ENCODE measurements around the gene FOSB. TPM values are rescaled to one million over a fixed set of nuclear protein-coding genes. Genes with fewer than 3 reads are reported as not detected.

Gene FOSB
- total RNA-seq, 1 experiment from 2014 or later = 2.3 TPM

DNA sequence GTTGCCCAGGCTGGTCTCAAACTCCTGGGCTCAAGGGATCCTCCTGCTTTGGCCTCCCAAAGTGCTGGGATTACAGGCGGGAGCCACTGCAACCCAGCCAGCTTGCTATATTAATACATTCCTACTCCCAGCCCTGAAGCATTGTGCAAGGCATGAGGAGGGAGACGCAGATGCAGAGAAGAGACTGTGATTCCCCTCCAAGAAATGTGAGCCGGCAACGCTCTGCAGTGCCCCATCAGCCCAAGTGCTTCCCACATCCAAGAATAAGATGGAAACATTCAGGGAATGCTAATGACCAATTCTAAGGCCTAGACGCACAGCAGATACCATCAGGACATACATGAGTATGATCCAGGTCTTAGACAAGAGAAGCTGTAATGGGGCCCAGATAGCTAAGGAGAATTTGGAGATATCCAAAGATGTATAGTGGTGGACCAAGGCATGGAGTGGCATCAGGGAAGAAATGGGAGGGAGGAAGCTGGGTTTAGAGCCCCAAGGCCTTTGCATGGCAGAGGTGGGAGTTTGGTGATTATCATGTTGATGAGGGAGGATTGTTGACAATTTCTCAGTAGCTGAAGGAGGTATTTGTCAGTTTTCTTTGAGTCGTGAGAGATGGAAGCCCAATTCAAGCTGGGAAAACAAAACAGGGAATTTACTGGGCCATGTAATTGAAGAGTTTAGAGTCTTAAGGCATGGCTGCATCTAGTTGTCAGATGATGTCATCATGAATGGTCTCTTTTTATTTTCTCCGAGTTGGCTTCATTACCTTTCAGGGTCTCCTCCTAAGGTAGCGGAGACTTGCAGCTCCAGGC, 33.3 kb downstream of the FOSB start:
- ATAC-seq = no peak
- Mint-ChIP-seq H3K4me3 (peak overlapping the region; percentile 48), H3K36me3 (no peaks in the 10 kb centered on the region), H3K4me1 (peaks cover 47% of the 10 kb centered on the region), H3K27ac (peak overlapping the region; percentile 71), H3K9me3 (no peaks in the 10 kb centered on the region), H3K27me3 (ENCODE audit: low read depth) (peaks cover 28% of the 10 kb centered on the region)
- POLR2A ChIA-PET = interaction anchor here (0.7 to 1.1 kb wide), 2 partner anchors 12 to 165 kb away, joined by 3 to 4 read pairs; no protein-coding TSS in a partner anchor
- CTCF ChIA-PET = interaction anchor here (0.7 to 9.1 kb wide), 5 partner anchors 15 to 914 kb away, joined by 3 to 145 read pairs (median 6); no protein-coding TSS in a partner anchor
- TF ChIP-seq AR (CRISPR knock-in tag; IDR thresholded peaks at IDR 0.05) (no peak), MYBL2 (CRISPR knock-in tag; IDR thresholded peaks at IDR 0.05) (no peak), PRRX2 (CRISPR knock-in tag; IDR thresholded peaks at IDR 0.05) (no peak), ZNF219 (CRISPR knock-in tag; IDR thresholded peaks at IDR 0.05; ENCODE audit: borderline replicate concordance) (no peak), ESRRA (CRISPR knock-in tag; IDR thresholded peaks at IDR 0.05; ENCODE audit: borderline replicate concordance) (no peak), RORB (CRISPR knock-in tag; IDR thresholded peaks at IDR 0.05) (no peak), GRHL2 (CRISPR knock-in tag; IDR thresholded peaks at IDR 0.05; ENCODE audit: insufficient replicate concordance, severe bottlenecking) (no peak)
- TF ChIP-seq, protein P1, sequence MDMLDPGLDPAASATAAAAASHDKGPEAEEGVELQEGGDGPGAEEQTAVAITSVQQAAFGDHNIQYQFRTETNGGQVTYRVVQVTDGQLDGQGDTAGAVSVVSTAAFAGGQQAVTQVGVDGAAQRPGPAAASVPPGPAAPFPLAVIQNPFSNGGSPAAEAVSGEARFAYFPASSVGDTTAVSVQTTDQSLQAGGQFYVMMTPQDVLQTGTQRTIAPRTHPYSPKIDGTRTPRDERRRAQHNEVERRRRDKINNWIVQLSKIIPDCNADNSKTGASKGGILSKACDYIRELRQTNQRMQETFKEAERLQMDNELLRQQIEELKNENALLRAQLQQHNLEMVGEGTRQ (CRISPR knock-in tag; IDR thresholded peaks at IDR 0.05) = no peak
- no peak for DNase-seq (ENCODE audit: low spot score)

DNA sequence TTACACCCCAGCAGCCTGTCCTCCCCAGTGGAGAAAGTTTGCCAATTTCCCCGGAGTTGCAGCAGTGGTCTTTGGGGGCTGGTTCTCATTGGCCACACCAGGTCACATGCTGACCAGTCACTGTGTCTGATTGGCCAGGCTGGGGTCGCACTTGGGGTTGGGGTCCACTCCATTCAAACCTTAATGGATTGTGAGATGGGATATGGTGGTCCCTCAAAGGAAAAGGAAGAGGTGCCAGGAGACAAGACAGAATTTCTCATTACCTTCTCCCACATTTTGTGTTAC, 33.9 kb downstream of the FOSB start:
- H3K27me3 Mint-ChIP-seq (ENCODE audit: low read depth) = peaks cover 27% of the 10 kb centered on the region
- ChIA-PET CTCF (interaction anchor here (0.7 to 9.1 kb wide), 5 partner anchors 16 to 915 kb away, joined by 3 to 145 read pairs (median 6); no protein-coding TSS in a partner anchor), POLR2A (interaction anchor here (0.7 to 1.1 kb wide), 2 partner anchors 13 to 164 kb away, joined by 3 to 4 read pairs; no protein-coding TSS in a partner anchor)
- no peak overlapping the region for H3K27ac Mint-ChIP-seq
- no peaks in the 10 kb centered on the region for H3K36me3 Mint-ChIP-seq
- no peaks in the 10 kb centered on the region for H3K9me3 Mint-ChIP-seq
- DNase-seq (ENCODE audit: low spot score) (no peak), ATAC-seq (no peak)
- TF ChIP-seq USF1 (CRISPR knock-in tag; IDR thresholded peaks at IDR 0.05) = peak; percentile 89
- no peak for TF ChIP-seq NFATC4 (CRISPR knock-in tag; IDR thresholded peaks at IDR 0.05)
- TF ChIP-seq, protein P2, sequence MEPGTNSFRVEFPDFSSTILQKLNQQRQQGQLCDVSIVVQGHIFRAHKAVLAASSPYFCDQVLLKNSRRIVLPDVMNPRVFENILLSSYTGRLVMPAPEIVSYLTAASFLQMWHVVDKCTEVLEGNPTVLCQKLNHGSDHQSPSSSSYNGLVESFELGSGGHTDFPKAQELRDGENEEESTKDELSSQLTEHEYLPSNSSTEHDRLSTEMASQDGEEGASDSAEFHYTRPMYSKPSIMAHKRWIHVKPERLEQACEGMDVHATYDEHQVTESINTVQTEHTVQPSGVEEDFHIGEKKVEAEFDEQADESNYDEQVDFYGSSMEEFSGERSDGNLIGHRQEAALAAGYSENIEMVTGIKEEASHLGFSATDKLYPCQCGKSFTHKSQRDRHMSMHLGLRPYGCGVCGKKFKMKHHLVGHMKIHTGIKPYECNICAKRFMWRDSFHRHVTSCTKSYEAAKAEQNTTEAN (CRISPR knock-in tag; IDR thresholded peaks at IDR 0.05) = no peak
- TF ChIP-seq, protein P1 (CRISPR knock-in tag; IDR thresholded peaks at IDR 0.05) = peak; percentile 92
- peak; percentile 76 for TF ChIP-seq NFYB (CRISPR knock-in tag; conservative IDR thresholded peaks at IDR 0.05; ENCODE audit: low read depth)
- no peak for TF ChIP-seq ZNF232 (CRISPR knock-in tag; IDR thresholded peaks at IDR 0.05)
- TF ChIP-seq TCF7 (CRISPR knock-in tag; IDR thresholded peaks at IDR 0.05; ENCODE audit: low read depth) = no peak
- TF ChIP-seq TEAD4 (CRISPR knock-in tag; IDR thresholded peaks at IDR 0.05) = no peak
- no peak for TF ChIP-seq CTCF (IDR thresholded peaks at IDR 0.05)
- TF ChIP-seq, protein P3, sequence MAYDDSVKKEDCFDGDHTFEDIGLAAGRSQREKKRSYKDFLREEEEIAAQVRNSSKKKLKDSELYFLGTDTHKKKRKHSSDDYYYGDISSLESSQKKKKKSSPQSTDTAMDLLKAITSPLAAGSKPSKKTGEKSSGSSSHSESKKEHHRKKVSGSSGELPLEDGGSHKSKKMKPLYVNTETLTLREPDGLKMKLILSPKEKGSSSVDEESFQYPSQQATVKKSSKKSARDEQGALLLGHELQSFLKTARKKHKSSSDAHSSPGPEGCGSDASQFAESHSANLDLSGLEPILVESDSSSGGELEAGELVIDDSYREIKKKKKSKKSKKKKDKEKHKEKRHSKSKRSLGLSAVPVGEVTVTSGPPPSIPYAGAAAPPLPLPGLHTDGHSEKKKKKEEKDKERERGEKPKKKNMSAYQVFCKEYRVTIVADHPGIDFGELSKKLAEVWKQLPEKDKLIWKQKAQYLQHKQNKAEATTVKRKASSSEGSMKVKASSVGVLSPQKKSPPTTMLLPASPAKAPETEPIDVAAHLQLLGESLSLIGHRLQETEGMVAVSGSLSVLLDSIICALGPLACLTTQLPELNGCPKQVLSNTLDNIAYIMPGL (CRISPR knock-in tag; IDR thresholded peaks at IDR 0.05) = no peak
- TF ChIP-seq, protein P4, sequence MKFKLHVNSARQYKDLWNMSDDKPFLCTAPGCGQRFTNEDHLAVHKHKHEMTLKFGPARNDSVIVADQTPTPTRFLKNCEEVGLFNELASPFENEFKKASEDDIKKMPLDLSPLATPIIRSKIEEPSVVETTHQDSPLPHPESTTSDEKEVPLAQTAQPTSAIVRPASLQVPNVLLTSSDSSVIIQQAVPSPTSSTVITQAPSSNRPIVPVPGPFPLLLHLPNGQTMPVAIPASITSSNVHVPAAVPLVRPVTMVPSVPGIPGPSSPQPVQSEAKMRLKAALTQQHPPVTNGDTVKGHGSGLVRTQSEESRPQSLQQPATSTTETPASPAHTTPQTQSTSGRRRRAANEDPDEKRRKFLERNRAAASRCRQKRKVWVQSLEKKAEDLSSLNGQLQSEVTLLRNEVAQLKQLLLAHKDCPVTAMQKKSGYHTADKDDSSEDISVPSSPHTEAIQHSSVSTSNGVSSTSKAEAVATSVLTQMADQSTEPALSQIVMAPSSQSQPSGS (CRISPR knock-in tag; IDR thresholded peaks at IDR 0.05; ENCODE audit: borderline replicate concordance, low read depth) = no peak
- peaks cover 49% of the 10 kb centered on the region for H3K4me1 Mint-ChIP-seq
- H3K4me3 Mint-ChIP-seq = peak overlapping the region; percentile 17; the same call in 1 of the 2 replicates
